ENCODE measurements around the gene WDR37. TPM values are rescaled to one million over a fixed set of nuclear protein-coding genes. Genes with fewer than 3 reads are reported as not detected.

Gene WDR37
- polyA plus RNA-seq, 1 donor (not counting 4 experiments of a cell fraction or from before 2014, with no cell fraction given): 16.0 TPM

DNA sequence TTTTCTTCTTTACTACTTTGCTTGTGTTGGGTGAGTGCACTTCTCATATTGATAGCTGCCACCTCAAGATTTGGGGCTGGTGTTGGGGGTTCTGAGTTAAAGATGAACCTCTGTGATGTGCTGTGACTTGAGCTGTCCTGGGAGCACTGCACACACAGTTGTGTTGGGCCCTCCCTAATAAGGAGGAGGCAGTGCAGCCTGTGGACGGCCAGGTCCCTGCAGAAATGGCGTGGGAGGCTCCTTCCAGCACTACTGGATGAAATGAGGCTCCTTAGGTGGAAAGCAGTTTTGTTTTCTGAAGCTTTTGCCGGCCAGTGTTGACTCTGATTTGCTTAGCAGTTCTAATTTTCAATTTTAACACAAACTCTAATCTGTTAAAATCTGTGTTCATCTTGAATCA is 44.0 kb downstream of the WDR37 start:
- peaks cover 48 to 50% of the 10 kb centered on the region in 2 experiments for H3K36me3 ChIP-seq (ENCODE audit: control insufficient read depth in 2 of 2, extremely low read depth in 1 of 2, insufficient read depth in 2 of 2, low read length in 2 of 2)
- H3K27ac ChIP-seq (ENCODE audit: control insufficient read depth, insufficient read depth, low read length): no peak overlapping the region
- no peaks in the 10 kb centered on the region for H3K9me1 ChIP-seq (ENCODE audit: control insufficient read depth, extremely low read depth, insufficient read depth, low read length)
- no peaks in the 10 kb centered on the region for H3K9me3 ChIP-seq (ENCODE audit: control insufficient read depth, low read depth, low read length)
- dilution Hi-C loops (cut with MboI; ENCODE audit: extremely low pct_ligation_motif_present, low sequenced_read_pairs): no loop called here
- DNase-seq (ENCODE audit: low read depth, low spot score) (no peak), FAIRE-seq (no peak)
- no peaks in the 10 kb centered on the region for H4K20me1 ChIP-seq (ENCODE audit: control insufficient read depth, extremely low read depth, insufficient read depth, low read length)
- peaks cover 24% of the 10 kb centered on the region for H3K79me2 ChIP-seq (ENCODE audit: control insufficient read depth, insufficient read depth, low read length)
- TF ChIP-seq, protein P1, sequence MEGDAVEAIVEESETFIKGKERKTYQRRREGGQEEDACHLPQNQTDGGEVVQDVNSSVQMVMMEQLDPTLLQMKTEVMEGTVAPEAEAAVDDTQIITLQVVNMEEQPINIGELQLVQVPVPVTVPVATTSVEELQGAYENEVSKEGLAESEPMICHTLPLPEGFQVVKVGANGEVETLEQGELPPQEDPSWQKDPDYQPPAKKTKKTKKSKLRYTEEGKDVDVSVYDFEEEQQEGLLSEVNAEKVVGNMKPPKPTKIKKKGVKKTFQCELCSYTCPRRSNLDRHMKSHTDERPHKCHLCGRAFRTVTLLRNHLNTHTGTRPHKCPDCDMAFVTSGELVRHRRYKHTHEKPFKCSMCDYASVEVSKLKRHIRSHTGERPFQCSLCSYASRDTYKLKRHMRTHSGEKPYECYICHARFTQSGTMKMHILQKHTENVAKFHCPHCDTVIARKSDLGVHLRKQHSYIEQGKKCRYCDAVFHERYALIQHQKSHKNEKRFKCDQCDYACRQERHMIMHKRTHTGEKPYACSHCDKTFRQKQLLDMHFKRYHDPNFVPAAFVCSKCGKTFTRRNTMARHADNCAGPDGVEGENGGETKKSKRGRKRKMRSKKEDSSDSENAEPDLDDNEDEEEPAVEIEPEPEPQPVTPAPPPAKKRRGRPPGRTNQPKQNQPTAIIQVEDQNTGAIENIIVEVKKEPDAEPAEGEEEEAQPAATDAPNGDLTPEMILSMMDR (optimal IDR thresholded peaks at IDR 0.05 in 1 of 3, IDR thresholded peaks at IDR 0.05 in 1 of 3, conservative IDR thresholded peaks at IDR 0.05 in 1 of 3; ENCODE audit: extremely low read depth in 1 of 3, insufficient read depth in 2 of 3, low read length in 3 of 3): no peak
- no peak for TF ChIP-seq EZH2 (IDR thresholded peaks at IDR 0.05; ENCODE audit: low read length)
- no peak overlapping the region for H2AFZ ChIP-seq (ENCODE audit: control insufficient read depth, low read length)
- no peak overlapping the region for H3K4me2 ChIP-seq (ENCODE audit: control insufficient read depth, extremely low read depth, insufficient read depth, low read depth, low read length)
- H3K27me3 ChIP-seq (ENCODE audit: control insufficient read depth, extremely low read depth, insufficient read depth, low read length): no peaks in the 10 kb centered on the region
- no peak overlapping the region for H3K4me3 ChIP-seq (ENCODE audit: control insufficient read depth in 2 of 3, extremely low read depth in 1 of 3, insufficient read depth in 2 of 3, low read depth in 1 of 3, low read length in 3 of 3)
- no peak overlapping the region for H3K9ac ChIP-seq (ENCODE audit: control insufficient read depth, extremely low read depth, insufficient read depth, low read length)
- H3K4me1 ChIP-seq (ENCODE audit: control insufficient read depth, extremely low read depth, insufficient read depth, low read length): no peaks in the 10 kb centered on the region

GRCh38 chr10:1100691-1101368 is 44.6 kb downstream of the WDR37 start:
- FAIRE-seq: no peak
- Histone ChIP-seq H3K9me1 (ENCODE audit: control insufficient read depth, extremely low read depth, insufficient read depth, low read length) (no peaks in the 10 kb centered on the region), H3K9me3 (ENCODE audit: control insufficient read depth, low read depth, low read length) (no peaks in the 10 kb centered on the region), H3K4me3 (ENCODE audit: control insufficient read depth in 2 of 3, extremely low read depth in 1 of 3, insufficient read depth in 2 of 3, low read depth in 1 of 3, low read length in 3 of 3) (no peak overlapping the region), H2AFZ (ENCODE audit: control insufficient read depth, low read length) (no peak overlapping the region), H3K36me3 (ENCODE audit: control insufficient read depth in 2 of 2, extremely low read depth in 1 of 2, insufficient read depth in 2 of 2, low read length in 2 of 2) (peaks cover 44 to 47% of the 10 kb centered on the region in 2 experiments), H4K20me1 (ENCODE audit: control insufficient read depth, extremely low read depth, insufficient read depth, low read length) (no peaks in the 10 kb centered on the region), H3K9ac (ENCODE audit: control insufficient read depth, extremely low read depth, insufficient read depth, low read length) (no peak overlapping the region), H3K79me2 (ENCODE audit: control insufficient read depth, insufficient read depth, low read length) (peaks cover 24% of the 10 kb centered on the region), H3K4me1 (ENCODE audit: control insufficient read depth, extremely low read depth, insufficient read depth, low read length) (no peaks in the 10 kb centered on the region), H3K4me2 (ENCODE audit: control insufficient read depth, extremely low read depth, insufficient read depth, low read depth, low read length) (no peak overlapping the region), H3K27me3 (ENCODE audit: control insufficient read depth, extremely low read depth, insufficient read depth, low read length) (no peaks in the 10 kb centered on the region), H3K27ac (ENCODE audit: control insufficient read depth, insufficient read depth, low read length) (no peak overlapping the region)
- DNase-seq (ENCODE audit: low read depth, low spot score): no peak
- TF ChIP-seq, protein P1 (optimal IDR thresholded peaks at IDR 0.05 in 1 of 3, IDR thresholded peaks at IDR 0.05 in 1 of 3, conservative IDR thresholded peaks at IDR 0.05 in 1 of 3; ENCODE audit: extremely low read depth in 1 of 3, insufficient read depth in 2 of 3, low read length in 3 of 3): peak in 1 of 3 experiments; percentile 20
- no peak for TF ChIP-seq EZH2 (IDR thresholded peaks at IDR 0.05; ENCODE audit: low read length)
- dilution Hi-C loops (cut with MboI; ENCODE audit: extremely low pct_ligation_motif_present, low sequenced_read_pairs): no loop called here
